ENCODE results near the gene ANXA3.
"Not testable (repeated sequence)": the region's sequence is repeated elsewhere in the genome, so short reads cannot be mapped to it uniquely, and the experiment has no call there.

Gene ANXA3

DNA sequence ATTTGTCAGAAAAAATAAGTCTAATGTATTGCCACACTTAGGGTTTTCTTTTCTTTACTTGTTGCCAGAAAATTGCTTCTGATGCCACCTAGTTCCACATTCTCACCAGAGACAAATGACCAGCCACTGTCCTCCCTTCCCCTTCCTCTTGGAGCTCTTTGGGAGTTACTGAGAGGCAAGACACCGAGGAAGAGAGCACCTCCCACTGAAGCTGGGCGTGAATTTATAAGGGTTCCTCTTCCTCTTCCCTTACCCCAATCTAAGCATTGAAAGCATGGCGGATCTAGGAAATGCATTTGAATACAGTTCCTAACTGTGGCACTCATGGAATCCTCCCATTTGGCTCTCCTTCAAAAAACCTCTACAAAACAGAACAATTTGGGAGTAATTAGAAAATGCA lies 30.0 kb downstream of the ANXA3 start:
- no peak for DNase-seq

DNA sequence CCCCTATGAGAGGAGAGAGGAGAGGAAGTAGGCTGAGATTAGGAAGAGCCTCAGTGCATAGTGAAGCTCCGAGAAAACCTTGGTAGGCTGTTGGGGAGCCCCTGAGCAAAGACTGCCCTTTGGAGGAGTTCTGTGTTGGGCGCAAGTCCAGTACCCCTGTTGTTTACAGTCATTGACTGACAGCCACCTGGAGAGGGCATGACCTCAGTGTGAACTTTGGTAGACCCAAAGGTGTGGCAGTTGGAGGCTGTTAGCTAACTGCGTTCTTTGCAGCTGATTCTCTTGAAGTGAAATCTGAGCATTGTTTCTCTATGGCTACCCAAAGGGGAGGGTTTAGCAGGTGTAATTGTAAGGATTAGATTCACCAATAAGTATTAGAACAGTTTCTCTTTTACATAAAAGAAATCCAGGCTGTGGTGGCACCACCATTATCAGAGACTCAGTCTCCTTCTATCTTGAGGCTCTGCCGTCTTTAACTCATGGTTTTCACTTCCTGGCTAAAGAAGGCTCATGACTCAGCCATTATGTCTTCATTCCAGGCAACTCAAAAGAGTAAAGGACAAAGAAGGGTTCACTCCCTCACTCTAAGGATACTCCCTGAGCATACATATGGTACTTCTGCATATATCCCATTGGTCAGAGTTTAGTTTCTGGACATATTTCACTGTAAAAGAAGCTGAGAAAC lies 33.4 kb downstream of the ANXA3 start:
- DNase-seq = no peak

- no peak for DNase-seq
Observed at GRCh38 chr4:78585633-78586032, 34.1 kb downstream of the ANXA3 start.

DNA sequence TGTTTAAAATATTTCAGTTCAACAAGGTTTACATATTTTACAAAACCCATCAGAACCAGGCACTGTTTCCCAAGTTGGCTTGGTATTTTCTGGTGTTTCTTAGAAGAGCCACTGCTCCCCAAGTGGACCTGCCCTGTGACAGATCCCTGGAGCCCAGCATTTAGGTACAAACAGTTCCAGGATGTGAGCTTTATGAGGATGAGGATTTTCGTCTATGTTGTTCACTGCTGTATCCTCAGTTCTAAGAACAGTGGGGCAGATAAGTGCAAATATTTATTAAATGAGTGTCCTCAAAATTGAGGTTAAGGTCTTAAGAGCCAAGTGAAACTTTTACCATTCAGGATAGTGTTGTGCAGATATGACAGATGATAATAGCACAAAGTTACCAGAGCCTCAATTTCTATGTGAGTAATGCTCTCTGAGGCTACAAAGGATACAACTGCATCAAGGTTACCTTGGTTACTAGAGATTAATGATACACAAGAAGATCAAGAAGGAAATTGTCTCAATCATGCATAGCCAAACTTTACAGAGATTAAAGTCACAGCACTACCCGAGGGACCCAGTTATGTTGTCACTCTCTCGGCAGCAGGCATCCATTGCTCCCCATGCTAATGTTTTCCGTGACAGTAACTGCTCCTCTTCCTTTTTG lies 37.5 kb downstream of the ANXA3 start:
- no peak for DNase-seq

GRCh38 chr4:78591404-78591803 lies 39.8 kb downstream of the ANXA3 start:
- DNase-seq = no peak

DNA sequence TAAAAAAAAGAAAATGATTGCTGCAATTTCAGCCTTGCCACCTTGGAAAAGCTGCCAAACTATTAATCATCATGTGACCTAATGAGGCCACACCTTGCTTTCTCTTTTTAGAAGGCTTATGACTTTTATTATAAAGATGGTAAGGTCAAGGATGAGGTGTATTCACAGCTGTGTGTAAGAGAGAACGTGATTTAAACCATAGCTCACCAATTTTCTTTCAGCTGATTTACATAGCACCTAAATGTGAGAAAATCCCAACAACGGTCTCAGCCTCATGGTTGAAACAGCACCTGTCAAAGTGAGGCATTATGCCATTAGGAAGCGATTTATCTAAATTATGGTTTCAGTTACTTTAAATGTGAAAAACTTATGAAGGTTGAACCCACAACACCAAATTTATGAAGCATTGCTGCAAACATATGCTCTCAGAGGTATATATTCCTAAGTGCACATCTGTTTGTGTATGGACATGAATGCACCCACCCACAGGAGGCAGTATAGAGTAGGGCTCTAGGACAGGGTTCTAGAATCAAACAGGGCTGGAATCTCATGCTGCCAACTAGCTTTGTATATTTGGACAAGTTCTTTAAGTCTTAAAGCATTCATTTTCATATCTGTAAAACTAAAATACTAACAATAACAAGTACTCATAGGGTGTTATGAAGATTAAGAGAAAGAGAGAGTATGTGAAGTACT lies 40.7 kb downstream of the ANXA3 start:
- no peak for DNase-seq

GRCh38 chr4:78596111-78596742 lies 44.7 kb downstream of the ANXA3 start:
- no peak for DNase-seq

DNA sequence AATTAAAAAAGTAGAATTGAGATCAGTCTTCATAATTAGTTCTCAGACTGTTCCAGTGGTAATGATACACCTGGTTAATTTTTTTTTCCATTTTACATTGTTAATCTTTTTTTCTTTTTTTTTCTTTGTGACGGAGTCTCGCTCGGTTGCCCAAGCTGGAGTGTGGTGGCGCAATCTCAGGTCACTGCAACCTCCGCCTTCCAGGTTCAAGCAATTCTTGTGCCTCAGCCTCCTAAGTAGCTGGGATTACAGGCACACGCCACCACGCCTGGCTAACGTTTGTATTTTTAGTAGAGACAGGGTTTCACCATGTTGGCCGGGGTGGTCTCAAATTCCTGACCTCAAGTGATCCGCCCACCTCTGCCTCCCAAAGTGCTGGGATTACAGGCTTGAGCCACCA lies 46.9 kb downstream of the ANXA3 start:
- DNase-seq = not testable (repeated sequence)

DNA sequence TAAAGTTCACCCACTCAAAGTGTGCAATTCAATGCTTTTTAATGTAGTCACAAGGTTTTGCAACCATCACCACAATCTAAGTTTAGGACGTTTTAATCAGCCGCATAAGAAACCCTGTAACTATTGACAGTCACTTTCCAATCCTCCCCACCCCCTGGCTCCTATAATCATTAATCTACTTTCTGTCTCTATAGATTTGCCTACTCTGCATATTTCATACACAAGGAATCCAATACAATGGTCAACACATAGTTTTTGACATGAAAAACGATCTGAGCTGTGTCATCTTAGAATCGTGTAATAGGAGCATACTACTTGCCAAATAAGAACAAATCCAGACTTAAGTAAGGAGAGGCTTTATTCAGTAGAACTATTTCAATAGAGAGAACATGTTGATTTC lies 47.6 kb downstream of the ANXA3 start:
- DNase-seq = no peak

GRCh38 chr4:78599931-78600375 lies 48.4 kb downstream of the ANXA3 start:
- DNase-seq = no peak

DNA sequence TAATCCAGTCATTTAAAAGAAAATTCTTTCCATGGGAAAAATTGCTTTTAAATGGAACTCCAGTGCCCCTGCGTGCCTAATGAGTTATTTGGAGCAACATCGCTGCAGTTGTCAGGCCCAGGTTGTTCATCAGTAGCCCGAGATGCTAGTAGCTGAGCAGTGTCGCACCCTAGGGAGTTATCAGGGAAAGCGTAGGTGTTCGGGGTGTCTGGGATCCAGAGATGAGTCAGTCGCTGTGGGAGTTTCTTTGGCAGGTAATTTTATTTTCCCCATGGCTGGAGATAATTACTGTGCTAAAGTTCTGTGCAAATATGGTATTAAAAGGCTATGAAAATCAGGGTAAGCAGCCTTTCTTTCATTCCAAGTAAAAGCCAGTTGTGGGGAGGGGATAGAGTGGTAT lies 49.4 kb downstream of the ANXA3 start:
- DNase-seq = no peak

DNA sequence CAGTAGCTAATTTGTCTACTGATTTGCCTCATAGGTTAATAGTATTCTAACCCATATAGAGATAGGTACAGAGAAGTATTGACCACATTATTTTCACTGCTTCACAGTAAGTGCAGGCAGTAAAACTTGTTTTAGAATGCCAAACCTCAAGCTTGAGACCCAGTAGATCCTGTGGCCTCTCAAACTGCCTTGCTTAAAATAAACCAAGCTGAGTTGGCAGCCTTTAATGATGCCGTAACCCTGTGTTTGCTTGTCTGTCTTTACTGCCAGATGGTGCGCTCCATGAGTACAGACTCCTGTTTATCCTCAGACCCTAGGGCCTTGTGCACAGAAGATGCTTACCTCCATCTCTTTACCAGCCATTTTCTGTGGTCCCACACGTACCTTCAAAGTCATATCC lies 50.8 kb downstream of the ANXA3 start:
- DNase-seq = no peak

DNA sequence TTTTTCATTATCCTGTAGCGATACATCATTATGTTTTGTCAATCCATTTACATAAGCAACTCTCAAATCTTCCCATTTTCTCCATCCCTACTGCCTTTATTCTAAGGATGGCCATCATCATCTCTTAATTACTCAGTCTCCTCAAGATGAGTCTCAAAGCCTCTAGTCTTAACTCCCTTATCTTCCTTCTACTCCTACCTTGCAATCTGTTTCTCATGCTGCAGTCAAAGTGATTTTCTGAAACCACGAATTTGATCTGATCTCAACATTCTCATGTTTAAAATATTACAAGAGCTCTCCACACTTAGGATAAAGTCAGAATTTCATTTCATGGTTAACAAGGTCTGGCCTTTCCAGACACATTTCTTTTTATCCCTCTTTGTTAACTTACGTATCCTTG lies 51.8 kb downstream of the ANXA3 start:
- no peak for DNase-seq

DNA sequence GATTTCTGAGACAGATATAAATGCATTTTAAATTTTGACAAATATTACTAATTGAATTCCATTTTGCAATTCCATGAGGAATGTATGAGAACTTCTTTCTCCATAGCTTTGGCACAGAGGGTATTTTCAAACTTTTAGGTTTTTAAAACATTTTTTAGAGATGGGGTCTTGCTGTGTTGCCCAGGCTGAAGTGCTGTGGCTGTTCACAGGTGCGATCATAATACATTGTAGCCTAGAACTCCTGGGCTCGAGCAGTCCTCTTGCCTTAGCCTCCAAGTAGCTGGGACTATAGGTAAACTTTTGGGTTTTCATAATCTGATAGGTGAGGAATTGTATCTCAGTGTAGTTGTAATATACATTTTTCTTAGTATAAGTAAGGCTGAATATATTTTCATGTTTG lies 53.4 kb downstream of the ANXA3 start:
- DNase-seq = no peak

- no peak for DNase-seq
Observed at GRCh38 chr4:78606035-78606434, 54.5 kb downstream of the ANXA3 start.

DNA sequence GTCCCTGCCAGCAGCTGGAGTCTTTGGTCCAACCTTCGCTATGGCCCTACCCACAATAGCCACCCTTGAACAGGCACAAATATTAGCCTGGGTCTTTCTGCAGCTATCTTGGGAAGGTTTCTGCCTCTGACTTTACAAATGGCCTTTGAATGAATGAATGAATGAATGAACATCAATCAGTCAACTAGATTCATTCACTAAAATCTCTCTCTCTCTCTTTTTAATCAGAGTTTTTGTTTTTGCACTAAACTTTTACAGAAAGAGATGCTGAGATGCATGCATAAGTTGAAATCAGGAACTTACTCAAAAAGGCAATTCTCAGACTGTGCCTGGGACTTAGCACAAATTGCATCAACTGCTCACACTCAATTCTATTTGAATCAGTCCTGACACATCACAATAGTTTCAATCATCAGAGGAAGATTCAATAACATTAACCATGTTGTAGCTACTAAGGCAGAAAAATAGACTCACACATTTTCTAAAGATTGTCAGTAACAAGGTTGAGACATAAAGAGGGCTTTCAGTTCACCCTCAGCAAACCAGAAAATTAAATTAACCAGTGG lies 55.0 kb downstream of the ANXA3 start:
- DNase-seq = no peak

DNA sequence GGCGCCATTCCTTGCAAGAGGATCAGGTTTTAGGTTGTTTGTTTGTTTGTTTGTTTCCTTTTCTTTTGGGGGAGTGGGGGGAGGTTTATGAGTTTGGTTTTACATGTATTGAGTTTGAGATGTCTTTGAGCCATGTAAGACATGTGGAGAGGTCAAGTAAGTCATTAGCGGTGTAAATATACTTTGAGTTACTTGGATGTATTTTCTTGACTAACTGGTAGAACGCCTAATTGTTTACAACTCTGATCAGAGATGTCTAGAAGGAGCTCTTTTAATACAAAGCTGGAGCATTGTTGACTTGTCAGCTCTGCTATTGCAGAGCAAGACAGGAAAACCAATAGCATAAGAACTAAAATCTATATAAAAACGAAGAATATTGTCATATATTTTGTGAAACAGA lies 57.1 kb downstream of the ANXA3 start:
- no peak for DNase-seq

DNA sequence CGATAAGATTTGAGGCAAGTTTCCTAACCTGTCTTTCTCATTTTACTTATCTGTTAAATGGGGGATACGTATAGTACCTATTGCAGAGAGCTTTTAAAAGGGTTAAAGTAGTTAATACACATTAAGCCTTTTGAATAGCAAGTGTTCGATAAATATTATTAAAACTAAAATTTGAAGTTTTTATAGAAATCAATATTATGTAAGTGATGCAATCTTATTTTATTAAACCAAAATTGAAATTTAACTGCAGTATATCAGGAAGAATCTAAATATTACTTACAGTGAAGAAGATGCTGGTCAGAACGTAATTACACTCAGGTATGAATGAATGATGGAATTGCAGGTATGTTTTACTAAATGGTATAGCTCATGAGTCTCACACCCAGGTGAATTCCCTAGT lies 58.0 kb downstream of the ANXA3 start:
- no peak for DNase-seq

- DNase-seq = peak; percentile 5
Observed at GRCh38 chr4:78610546-78611214, 59.1 kb downstream of the ANXA3 start.

DNA sequence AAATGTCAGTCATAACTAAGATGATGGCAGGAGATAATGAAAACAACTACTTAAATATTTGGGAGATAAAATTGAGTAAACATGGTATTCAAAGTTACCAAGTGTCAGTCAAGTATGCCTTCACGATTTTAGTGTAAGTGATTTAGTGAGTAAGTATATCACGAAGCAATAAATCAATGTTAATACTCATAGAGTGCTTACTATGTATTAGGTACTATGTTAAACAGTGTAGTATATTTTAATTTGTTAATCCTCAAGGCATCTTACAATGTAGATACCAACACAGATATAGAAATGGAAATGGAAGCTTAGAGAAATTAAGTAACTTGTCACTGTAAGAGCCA lies 59.6 kb downstream of the ANXA3 start:
- DNase-seq = no peak

GRCh38 chr4:78612398-78613178 lies 61.0 kb downstream of the ANXA3 start:
- DNase-seq = peak; percentile 17
